Heart right ventricle (tissue), 16 donors: ENCODE measurements around the gene UBE2G2. TPM values are rescaled to one million over a fixed set of nuclear protein-coding genes. Genes with fewer than 3 reads are reported as not detected.

Experiments used
- ATAC-seq, 8 donors: fragments of 200-7000 bp; cut with Tn5 transposase; one replicate each; pipeline ENCODE4 v1.9.1; 2020; ENCODE audit warnings: mild to moderate bottlenecking in 8 of 8, moderate library complexity in 8 of 8, moderate number of reproducible peaks in 1 of 8
- DNase-seq, 2 donors: peaks; one replicate each; pipeline ENCODE4 v3.0.0-alpha.2; 2020
- H3K27ac ChIP-seq, 10 donors: fragments of 200-600 bp; sonication (generic) in 2 of 10; one replicate each; pipeline versions ENCODE4 v1.5.0 to v1.8.0; 2020 to 2022; ENCODE audit warnings: mild to moderate bottlenecking in 3 of 10
- H3K27me3 ChIP-seq, 7 donors: fragments of 200-600 bp; one replicate each; pipeline ENCODE4 v1.8.0; 2021 to 2022; ENCODE audit warnings: mild to moderate bottlenecking in 2 of 7
- H3K36me3 ChIP-seq, 9 donors: fragments of 200-600 bp; sonication (generic) in 1 of 9; one replicate each; pipeline versions ENCODE4 v1.5.0 to v1.8.0; 2020 to 2022; ENCODE audit warnings: mild to moderate bottlenecking in 2 of 9
- H3K4me1 ChIP-seq, 9 donors: fragments of 200-600 bp; sonication (generic) in 1 of 9; one replicate each; pipeline versions ENCODE4 v1.5.0 to v1.8.0; 2020 to 2022; ENCODE audit warnings: mild to moderate bottlenecking in 4 of 9
- H3K4me3 ChIP-seq, 10 donors: fragments of 200-600 bp; sonication (generic) in 2 of 10; one replicate each; pipeline versions ENCODE4 v1.5.0 to v1.8.0; 2020 to 2022; ENCODE audit warnings: mild to moderate bottlenecking in 7 of 10, moderate library complexity in 2 of 10
- H3K9me3 ChIP-seq, 11 donors: fragments of 200-600 bp in 10 of 11; sonication (generic) in 2 of 11; one replicate each; pipeline versions ENCODE4 v1.5.0 to v1.8.0; 2013 to 2022; ENCODE audit warnings: mild to moderate bottlenecking in 2 of 11, control low read depth in 1 of 11, moderate library complexity in 1 of 11
- CTCF ChIP-seq, 9 donors: fragments of 200-600 bp; sonication (generic) in 2 of 9; IDR thresholded peaks; one replicate each; pipeline versions ENCODE4 v1.5.0 to v1.8.0; 2021 to 2022; ENCODE audit warnings: antibody characterized with exemption in 9 of 9, mild to moderate bottlenecking in 5 of 9, moderate library complexity in 1 of 9
- WGBS, 2 donors: extraction: QIAGEN DNeasy Blood & Tissue Kit; methylation state at CpG; one replicate each; pipeline ENCODE4 v1.1.7; 2013; ENCODE audit warnings: inconsistent platforms in 1 of 2; 5-methylcytosine and 5-hydroxymethylcytosine counted together
- intact Hi-C, 10 donors: fragments of 100-400 bp; cut with DNase I; formaldehyde crosslinking; loops; one replicate each; pipeline versions ENCODE4 v1.11.1 to v1.14.2; 2022
- polyA plus RNA-seq, 2 donors: library from polyadenylated mRNA; stranded (reverse); fragments of 200-250 nt; gene quantifications; one replicate each; pipeline ENCODE4 v1.2.3, GENCODE V29; 2013
- total RNA-seq, 10 donors: library from RNA; stranded (reverse); fragmentation: NEBNext Ultra II Directional in 3 of 10; extraction: Animal tissue kit (Norgen Biotek cat#: 25700) in 3 of 10; gene quantifications; one replicate each; pipeline versions ENCODE4 v1.2.1 to v1.2.4, GENCODE V29; 2021 to 2023
- donor health status: Arrhythmogenic right ventricular cardiomyopathy.
- donor health status: ischemic (EF 13 %, LVEDD 7.1; RV severe dilation, severe dysfunction).
- donor health status: healthy with polysubstance abuse.
- donor health status: DM: no; HTN: yes; CAD: no.
- donor health status: DM: no; HTN: no; CAD: no.
- donor health status: ischemic (EF 25% LVEDD 6.9; RV normal size, moderate dysfunction).
- donor health status: ischemic (EF 25% LVEDD 5.7; RV mildly dilated, moderate dysfunction).
- donor health status: healthy.
- donor health status: DM: yes; HTN: yes; CAD: no.
- donor health status: Ischemic cardiomyopathy.
- donor health status: ischemic (EF 35%, LVEDD 5.7; RV mildly dilated, moderate dysfunction).
- donor health status: nonischemic (EF 11% LVEDD 7.7; RV severe dilation, severe dysfunction).
- donor health status: DM: yes; HTN: yes; CAD: no.
- donor health status: PGD.
- donor health status: ischemic (EF 29% LVEDD 5.4; RV normal size, mild dysfunction).
- donor health status: nonischemic (EF 23%, LVEDD 6.1; RV moderate dilation, normal function).

The UBE2G2 gene
- total and polyA plus RNA-seq, 12 donors = 39.6 to 89.5 (median 63.2) TPM

GRCh38 chr21:44849616-44850130 lies 48.1 kb upstream of the UBE2G2 start:
- WGBS, 2 donors = 88 to 91% methylated on average over 12 of the region's 12 CpGs
- Histone ChIP-seq H3K4me1 (peaks cover 15 to 68% (median 36%) of the 10 kb centered on the region in 9 donors), H3K36me3 (peaks cover 0 to 70% (median 43%) of the 10 kb centered on the region in 9 donors), H3K4me3 (no peak overlapping the region), H3K27ac (peak overlapping the region in 1 of 10 donors; percentile 49), H3K9me3 (no peaks in the 10 kb centered on the region), H3K27me3 (no peaks in the 10 kb centered on the region)
- intact Hi-C loops = loop anchor here in 1 of 10 donors (5.0 kb wide), 1 partner anchor 47 kb away; the partner anchor contains the start of gene UBE2G2
- no peak for TF ChIP-seq CTCF (IDR thresholded peaks at IDR 0.05)
- DNase-seq (no peak), ATAC-seq (no peak)

- no peak for TF ChIP-seq CTCF (IDR thresholded peaks at IDR 0.05)
- intact Hi-C loops = loop anchor here in 1 of 10 donors (5.0 kb wide), 1 partner anchor 47 kb away; the partner anchor contains the start of gene UBE2G2
- Histone ChIP-seq H3K4me3 (no peak overlapping the region), H3K36me3 (peaks cover 0 to 63% (median 38%) of the 10 kb centered on the region in 9 donors), H3K4me1 (peaks cover 15 to 61% (median 33%) of the 10 kb centered on the region in 9 donors), H3K9me3 (no peaks in the 10 kb centered on the region), H3K27ac (peak overlapping the region in 1 of 10 donors; percentile 44), H3K27me3 (no peaks in the 10 kb centered on the region)
- ATAC-seq (no peak), DNase-seq (no peak)
- 93 to 95% methylated on average over 36 of the region's 36 CpGs for WGBS, 2 donors
These were observed 47.4 kb upstream of the UBE2G2 start for GRCh38 chr21:44848821-44849521.

GRCh38 chr21:44847261-44848056 lies 45.8 kb upstream of the UBE2G2 start:
- 81 to 84% methylated on average over 24 of the region's 24 CpGs for WGBS, 2 donors
- no peak overlapping the region for H3K4me3 ChIP-seq
- H3K36me3 ChIP-seq = peaks cover 0 to 48% (median 33%) of the 10 kb centered on the region in 9 donors
- ATAC-seq (peak in 1 of 8 donors; percentile 3), DNase-seq (no peak)
- H3K4me1 ChIP-seq = peaks cover 15 to 56% (median 26%) of the 10 kb centered on the region in 9 donors
- H3K27ac ChIP-seq = no peak overlapping the region
- intact Hi-C loops = loop anchor here in 2 of 10 donors (2.0 to 5.0 kb wide), 2 partner anchors 25 to 45 kb away; partner anchors contain the start of genes PTTG1IP (in 1 of the 2) and UBE2G2 (in 1 of the 2)
- no peaks in the 10 kb centered on the region for H3K9me3 ChIP-seq
- TF ChIP-seq CTCF (IDR thresholded peaks at IDR 0.05) = no peak
- no peaks in the 10 kb centered on the region for H3K27me3 ChIP-seq
